ENCODE results near the gene NOTUM.
A peak's percentile ranks its signal among the peaks of the same experiment; 100 is the strongest.

NOTUM gene

GRCh38 chr17:81925860-81926450 lies 35.0 kb downstream of the NOTUM start:
- no peak for FAIRE-seq
- DNase-seq (ENCODE audit: insufficient read length, low spot score) = no peak
- TF ChIP-seq SPI1 (IDR thresholded peaks at IDR 0.05; ENCODE audit: low read depth, low read length) = no peak
- no peak for TF ChIP-seq TAF1 (IDR thresholded peaks at IDR 0.05; ENCODE audit: low read depth, low read length)
- no peak for TF ChIP-seq POLR2A (IDR thresholded peaks at IDR 0.05; ENCODE audit: low read depth, low read length)
- no peak for TF ChIP-seq POLR2AphosphoS5 (IDR thresholded peaks at IDR 0.05; ENCODE audit: low read depth, low read length)
- TF ChIP-seq POU2F2 (IDR thresholded peaks at IDR 0.05; ENCODE audit: low read depth, low read length) = no peak
- TF ChIP-seq PAX5 (IDR thresholded peaks at IDR 0.05; ENCODE audit: insufficient read depth, low read length, severe bottlenecking) = no peak

DNA sequence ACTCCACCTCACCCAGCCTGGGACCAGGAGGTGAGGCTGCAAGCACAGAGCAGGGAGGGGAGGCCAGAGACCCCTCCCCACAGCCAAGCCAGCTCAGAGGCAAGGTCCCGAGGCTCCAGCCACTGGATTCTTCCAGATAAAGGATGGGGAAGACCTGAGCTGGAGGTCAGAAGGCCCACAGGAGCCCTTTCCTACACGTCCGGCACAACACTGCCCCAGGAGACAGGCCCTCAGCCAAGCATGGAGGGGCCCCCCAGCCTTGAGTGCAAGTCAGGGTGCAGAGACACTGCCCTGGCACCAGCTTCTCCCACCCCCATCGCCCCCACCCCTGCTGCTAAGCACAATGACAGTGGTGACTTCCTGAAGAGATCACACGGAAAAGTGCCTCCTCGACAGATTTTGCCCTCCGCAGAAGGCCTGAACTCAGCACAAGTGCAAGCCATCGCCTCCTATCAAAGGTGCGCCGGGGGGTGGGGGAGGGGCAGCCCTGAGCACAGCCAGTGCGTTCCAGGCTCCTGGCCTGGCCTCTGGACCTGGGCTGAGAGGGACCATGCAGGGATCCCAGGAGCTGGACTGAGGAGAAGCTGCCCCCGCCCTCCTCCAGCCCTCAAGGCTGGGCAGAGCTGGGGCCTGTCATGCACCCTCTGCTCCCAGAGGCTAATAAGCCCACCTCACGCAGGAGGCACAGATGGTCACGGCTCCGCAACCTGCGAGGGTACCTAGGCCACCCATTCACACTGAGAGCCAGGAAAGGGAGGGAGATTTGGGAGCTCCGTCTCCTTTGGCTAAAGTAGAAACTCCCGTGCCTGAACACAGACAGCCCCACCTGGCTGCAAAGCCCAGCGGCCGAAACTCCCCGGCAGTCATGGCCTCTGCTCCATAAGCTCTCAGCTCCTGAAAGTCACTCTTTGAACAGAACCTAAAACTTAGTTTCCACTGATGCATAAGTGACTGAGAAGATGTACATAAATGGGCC lies 36.1 kb downstream of the NOTUM start:
- no peak for DNase-seq (ENCODE audit: insufficient read length, low spot score)
- TF ChIP-seq POU2F2 (IDR thresholded peaks at IDR 0.05; ENCODE audit: low read depth, low read length) (no peak), SPI1 (IDR thresholded peaks at IDR 0.05; ENCODE audit: low read depth, low read length) (no peak), PAX5 (IDR thresholded peaks at IDR 0.05; ENCODE audit: insufficient read depth, low read length, severe bottlenecking) (no peak), TAF1 (IDR thresholded peaks at IDR 0.05; ENCODE audit: low read depth, low read length) (no peak), POLR2A (IDR thresholded peaks at IDR 0.05; ENCODE audit: low read depth, low read length) (no peak), POLR2AphosphoS5 (IDR thresholded peaks at IDR 0.05; ENCODE audit: low read depth, low read length) (no peak)
- peak; percentile 26 for FAIRE-seq

DNA sequence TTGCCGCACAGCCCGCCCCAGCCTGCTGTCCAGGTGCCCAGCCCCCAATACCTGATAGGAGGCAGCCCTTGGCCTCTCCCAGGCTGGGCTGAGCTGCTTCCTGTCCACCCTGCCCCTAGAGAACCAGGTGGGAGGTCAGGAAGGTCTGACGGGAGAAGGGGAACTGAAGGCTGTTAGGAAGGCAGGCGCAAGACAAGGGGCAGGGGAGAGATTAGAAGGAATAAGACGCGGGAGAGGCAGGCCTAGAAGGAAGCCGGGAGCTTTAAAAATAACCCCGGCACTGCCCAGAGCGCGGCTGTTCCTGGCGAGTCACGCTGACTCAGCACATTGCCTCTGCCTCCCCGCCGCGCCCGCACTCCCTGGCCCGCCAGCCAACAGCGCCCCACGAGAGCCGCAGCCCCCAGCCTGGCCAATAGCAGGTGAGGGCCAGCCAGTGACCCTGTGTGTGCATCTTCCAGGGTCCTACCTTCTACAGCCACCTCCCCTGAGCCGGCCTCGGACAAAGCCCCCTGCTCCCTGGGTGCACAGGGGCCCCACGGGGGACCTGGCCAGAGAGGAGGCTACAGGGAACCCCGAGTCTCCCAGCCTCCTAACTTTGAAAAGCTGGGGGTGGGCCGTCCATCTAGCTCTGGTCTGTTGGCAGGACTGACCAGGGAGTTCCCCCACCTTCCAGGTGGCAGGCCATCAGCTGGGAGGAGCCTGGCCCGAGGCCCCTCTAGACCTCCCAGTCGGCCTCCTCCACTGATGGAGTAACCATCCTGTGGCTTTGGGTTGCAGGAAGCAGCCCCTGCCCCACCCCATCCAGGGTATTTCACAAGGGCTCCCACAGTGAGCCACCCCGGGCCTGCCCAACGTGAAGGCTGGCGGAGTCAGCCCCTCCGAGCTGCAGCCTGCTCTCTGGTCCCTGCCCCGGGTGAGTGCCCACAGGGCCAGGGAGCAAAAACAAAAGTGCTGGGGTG lies 37.4 kb downstream of the NOTUM start:
- TF ChIP-seq PAX5 (IDR thresholded peaks at IDR 0.05; ENCODE audit: insufficient read depth, low read length, severe bottlenecking) (no peak), POLR2A (IDR thresholded peaks at IDR 0.05; ENCODE audit: low read depth, low read length) (no peak), POU2F2 (IDR thresholded peaks at IDR 0.05; ENCODE audit: low read depth, low read length) (no peak), TAF1 (IDR thresholded peaks at IDR 0.05; ENCODE audit: low read depth, low read length) (no peak), SPI1 (IDR thresholded peaks at IDR 0.05; ENCODE audit: low read depth, low read length) (no peak), POLR2AphosphoS5 (IDR thresholded peaks at IDR 0.05; ENCODE audit: low read depth, low read length) (no peak)
- no peak for DNase-seq (ENCODE audit: insufficient read length, low spot score)
- no peak for FAIRE-seq

DNA sequence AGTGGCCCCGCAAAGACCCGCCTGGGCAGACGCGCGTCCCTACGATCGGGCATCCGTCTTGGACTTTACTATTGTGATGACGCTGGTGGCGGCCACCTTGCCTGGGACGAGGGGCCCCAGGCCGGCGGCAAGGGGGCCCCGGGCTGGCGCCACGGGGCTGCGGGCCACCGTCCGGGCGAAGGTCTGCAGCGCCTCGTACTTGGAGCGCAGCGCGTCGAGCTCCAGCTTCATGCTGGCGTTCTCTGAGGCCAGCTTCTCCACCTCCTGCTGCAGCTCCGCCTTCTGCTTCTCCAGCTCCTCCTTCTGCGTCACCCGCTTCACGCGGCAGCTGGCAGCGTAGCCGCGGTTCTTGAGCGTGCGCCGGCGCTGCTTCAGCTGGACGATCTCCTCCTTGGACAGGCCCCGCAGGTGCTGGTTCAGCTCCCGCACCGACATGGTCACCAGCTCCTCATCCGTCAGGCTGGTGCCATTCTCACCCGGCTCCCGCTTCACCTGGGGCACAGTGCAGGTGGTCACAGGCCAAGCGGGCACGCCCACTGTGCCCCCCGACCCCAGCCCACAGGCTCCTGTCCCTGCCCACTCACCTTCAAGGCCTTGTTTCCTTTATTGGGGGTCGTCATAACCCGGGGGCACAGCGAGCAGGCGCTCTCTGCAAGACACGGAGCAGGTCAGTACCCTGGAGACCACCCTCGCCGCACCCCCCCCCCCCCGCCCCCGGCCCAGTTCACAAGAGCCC lies 38.3 kb downstream of the NOTUM start:
- TF ChIP-seq POU2F2 (IDR thresholded peaks at IDR 0.05; ENCODE audit: low read depth, low read length) (no peak), PAX5 (IDR thresholded peaks at IDR 0.05; ENCODE audit: insufficient read depth, low read length, severe bottlenecking) (no peak), SPI1 (IDR thresholded peaks at IDR 0.05; ENCODE audit: low read depth, low read length) (no peak)
- no peak for FAIRE-seq
- no peak for DNase-seq (ENCODE audit: insufficient read length, low spot score)

DNA sequence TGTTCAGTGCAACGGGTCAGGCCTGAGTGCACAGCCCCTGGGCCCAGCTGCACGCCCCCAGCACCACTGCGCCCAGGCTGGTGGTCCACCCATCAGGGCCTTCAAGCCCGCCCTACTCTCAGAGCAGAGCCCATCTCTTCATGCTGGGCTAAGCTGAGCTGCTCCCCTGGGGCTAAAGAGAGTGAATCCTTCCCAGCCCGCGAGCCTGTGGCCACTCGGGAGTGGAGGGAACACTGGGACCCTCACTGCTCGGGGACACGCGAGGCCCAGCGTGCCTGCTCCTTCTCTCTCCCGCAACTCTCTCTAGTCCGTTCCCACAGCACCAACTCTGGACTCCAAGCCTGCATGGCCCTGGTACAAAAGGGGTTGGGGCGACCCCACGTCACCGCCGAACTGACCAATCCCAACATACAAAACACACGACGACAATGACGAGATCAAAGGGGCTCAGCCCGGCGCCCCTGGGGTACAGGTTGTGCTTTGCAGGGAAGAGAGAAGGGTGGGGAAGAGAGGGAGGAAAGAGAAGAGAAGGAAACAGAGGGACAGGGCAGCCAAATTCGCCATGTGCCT lies 38.9 kb downstream of the NOTUM start:
- DNase-seq (ENCODE audit: insufficient read length, low spot score) (no peak), FAIRE-seq (no peak)
- TF ChIP-seq POLR2A (IDR thresholded peaks at IDR 0.05; ENCODE audit: low read depth, low read length) = no peak
- no peak for TF ChIP-seq POU2F2 (IDR thresholded peaks at IDR 0.05; ENCODE audit: low read depth, low read length)
- TF ChIP-seq POLR2AphosphoS5 (IDR thresholded peaks at IDR 0.05; ENCODE audit: low read depth, low read length) = no peak
- TF ChIP-seq TAF1 (IDR thresholded peaks at IDR 0.05; ENCODE audit: low read depth, low read length) = no peak
- no peak for TF ChIP-seq PAX5 (IDR thresholded peaks at IDR 0.05; ENCODE audit: insufficient read depth, low read length, severe bottlenecking)
- TF ChIP-seq SPI1 (IDR thresholded peaks at IDR 0.05; ENCODE audit: low read depth, low read length) = no peak

GRCh38 chr17:81921537-81921862 lies 39.5 kb downstream of the NOTUM start:
- no peak for TF ChIP-seq POU2F2 (IDR thresholded peaks at IDR 0.05; ENCODE audit: low read depth, low read length)
- FAIRE-seq = no peak

DNA sequence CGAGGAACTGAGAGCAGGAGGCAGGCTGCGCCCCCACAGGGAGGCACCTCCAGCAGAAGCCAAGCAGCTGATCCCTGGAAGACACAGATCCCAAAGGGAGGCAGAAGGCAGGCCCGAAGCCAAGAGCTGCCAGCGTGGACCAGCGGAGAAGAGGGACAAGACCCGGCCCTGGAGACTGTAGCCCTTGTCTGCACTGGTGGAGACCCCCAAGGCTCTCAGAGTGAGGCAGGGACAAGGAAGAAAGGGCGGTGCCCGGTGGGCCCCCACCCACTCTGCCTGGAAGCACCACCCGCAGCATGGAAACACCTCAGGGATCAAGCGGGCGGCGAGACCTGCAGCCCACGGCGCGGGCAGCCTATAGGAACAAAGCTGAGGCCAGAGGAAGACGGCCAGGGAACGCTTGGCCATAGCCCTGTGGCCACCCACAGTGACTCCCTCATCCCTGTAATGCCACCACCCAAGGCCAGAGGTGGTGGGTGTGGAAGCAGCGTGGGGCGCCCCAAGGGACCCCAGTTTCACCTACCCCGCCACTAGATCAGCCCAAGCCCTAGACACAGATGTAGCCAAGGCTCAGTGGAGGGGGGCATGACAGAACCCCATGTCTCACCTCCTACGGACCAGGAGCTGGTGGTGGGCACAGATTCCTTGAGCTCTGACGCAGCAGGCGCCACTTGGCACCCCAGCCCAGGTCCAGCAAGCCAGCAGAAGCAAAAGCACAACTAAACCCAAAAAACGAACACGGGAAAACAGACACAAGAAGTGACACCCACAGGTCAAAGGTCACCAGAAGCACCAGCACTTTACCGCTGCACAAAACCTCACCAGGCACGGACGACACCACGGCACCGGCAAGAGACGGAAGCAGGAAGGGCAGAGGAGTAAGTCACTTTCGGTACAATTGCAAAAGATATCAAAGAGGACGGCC lies 40.1 kb downstream of the NOTUM start:
- no peak for TF ChIP-seq POU2F2 (IDR thresholded peaks at IDR 0.05; ENCODE audit: low read depth, low read length)
- TF ChIP-seq POLR2AphosphoS5 (IDR thresholded peaks at IDR 0.05; ENCODE audit: low read depth, low read length) = no peak
- TF ChIP-seq POLR2A (IDR thresholded peaks at IDR 0.05; ENCODE audit: low read depth, low read length) = no peak
- TF ChIP-seq SPI1 (IDR thresholded peaks at IDR 0.05; ENCODE audit: low read depth, low read length) = no peak
- TF ChIP-seq TAF1 (IDR thresholded peaks at IDR 0.05; ENCODE audit: low read depth, low read length) = no peak

More at GRCh38 chr17:81921537-81921862, 39.5 kb downstream of the NOTUM start:
- no peak for DNase-seq (ENCODE audit: insufficient read length, low spot score)

More for the DNA sequence above, 40.1 kb downstream of the NOTUM start:
- no peak for FAIRE-seq
- no peak for DNase-seq (ENCODE audit: insufficient read length, low spot score)

Measured in GM12891 (cell line).